ENCODE data around the gene MYOM1. TPM values are rescaled to one million over a fixed set of nuclear protein-coding genes. Genes with fewer than 3 reads are reported as not detected.
"Not testable (repeated sequence)": the region's sequence is repeated elsewhere in the genome, so short reads cannot be mapped to it uniquely, and the experiment has no call there.

The MYOM1 gene
- total RNA-seq, 1 donor from 2014 or later = 0.49 TPM

GRCh38 chr18:3066341-3067110 is 153.2 kb downstream of the MYOM1 start:
- no peak overlapping the region for H3K27ac Mint-ChIP-seq (ENCODE audit: unreplicated experiment)
- no peak for TF ChIP-seq CTCF (IDR thresholded peaks at IDR 0.05; ENCODE audit: unreplicated experiment)
- peaks cover 4% of the 10 kb centered on the region for H3K27me3 Mint-ChIP-seq (ENCODE audit: unreplicated experiment)
- no peak overlapping the region for H3K4me3 Mint-ChIP-seq (ENCODE audit: unreplicated experiment)
- no peaks in the 10 kb centered on the region for H3K9me3 Mint-ChIP-seq (ENCODE audit: unreplicated experiment)
- no peak for DNase-seq (ENCODE audit: low spot score)
- no peaks in the 10 kb centered on the region for H3K36me3 Mint-ChIP-seq (ENCODE audit: low read depth, unreplicated experiment)
- peaks cover 4% of the 10 kb centered on the region for H3K4me1 Mint-ChIP-seq (ENCODE audit: unreplicated experiment)

GRCh38 chr18:3063766-3064165 is 156.0 kb downstream of the MYOM1 start:
- DNase-seq (ENCODE audit: low spot score); H3K27ac Mint-ChIP-seq (ENCODE audit: unreplicated experiment); H3K9me3 Mint-ChIP-seq (ENCODE audit: unreplicated experiment); H3K36me3 Mint-ChIP-seq (ENCODE audit: low read depth, unreplicated experiment); H3K4me3 Mint-ChIP-seq (ENCODE audit: unreplicated experiment); H3K27me3 Mint-ChIP-seq (ENCODE audit: unreplicated experiment): not testable (repeated sequence)
- H3K4me1 Mint-ChIP-seq (ENCODE audit: unreplicated experiment) = peaks cover 17% of the 10 kb centered on the region

- peak; percentile 71 for DNase-seq (ENCODE audit: low spot score)
- H3K36me3 Mint-ChIP-seq (ENCODE audit: low read depth, unreplicated experiment) = no peaks in the 10 kb centered on the region
- H3K27ac Mint-ChIP-seq (ENCODE audit: unreplicated experiment) = no peak overlapping the region
- H3K27me3 Mint-ChIP-seq (ENCODE audit: unreplicated experiment) = peaks cover 4% of the 10 kb centered on the region
- TF ChIP-seq CTCF (IDR thresholded peaks at IDR 0.05; ENCODE audit: unreplicated experiment) = peak; percentile 60
- peaks cover 23% of the 10 kb centered on the region for H3K4me1 Mint-ChIP-seq (ENCODE audit: unreplicated experiment)
- no peak overlapping the region for H3K4me3 Mint-ChIP-seq (ENCODE audit: unreplicated experiment)
- no peaks in the 10 kb centered on the region for H3K9me3 Mint-ChIP-seq (ENCODE audit: unreplicated experiment)
Observed at GRCh38 chr18:3062798-3063680, 156.7 kb downstream of the MYOM1 start.

GRCh38 chr18:3061581-3062312 is 158.0 kb downstream of the MYOM1 start:
- DNase-seq (ENCODE audit: low spot score) = no peak
- Mint-ChIP-seq H3K27me3 (ENCODE audit: unreplicated experiment) (peaks cover 4% of the 10 kb centered on the region), H3K36me3 (ENCODE audit: low read depth, unreplicated experiment) (no peaks in the 10 kb centered on the region), H3K27ac (ENCODE audit: unreplicated experiment) (no peak overlapping the region), H3K9me3 (ENCODE audit: unreplicated experiment) (no peaks in the 10 kb centered on the region), H3K4me3 (ENCODE audit: unreplicated experiment) (no peak overlapping the region), H3K4me1 (ENCODE audit: unreplicated experiment) (peaks cover 24% of the 10 kb centered on the region)
- no peak for TF ChIP-seq CTCF (IDR thresholded peaks at IDR 0.05; ENCODE audit: unreplicated experiment)

Data from endothelial cell (in vitro differentiated cells).